ENCODE results near the gene VSTM5.

Gene VSTM5

DNA sequence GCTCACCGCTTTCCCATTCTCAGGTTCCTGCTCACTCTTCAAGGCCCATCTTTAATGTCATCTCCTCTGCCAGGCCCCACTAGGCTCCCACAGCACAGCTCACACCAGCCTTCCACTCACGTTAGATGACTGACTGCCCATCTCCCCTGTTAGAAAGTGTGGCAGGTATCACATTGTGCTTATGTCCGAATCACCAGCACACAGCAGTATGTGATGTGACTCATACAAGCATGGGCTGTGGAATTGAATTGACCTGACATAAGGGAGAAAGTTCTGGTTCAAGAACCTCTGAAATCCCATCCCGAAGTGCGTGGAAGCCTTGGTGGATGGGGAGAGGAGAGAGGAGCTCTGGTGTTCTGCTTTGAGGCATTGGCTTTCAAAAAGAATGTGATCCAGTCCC lies 6.5 kb downstream of the VSTM5 start:
- no peak overlapping the region for H3K4me3 ChIP-seq (ENCODE audit: low read depth, low read length)

DNA sequence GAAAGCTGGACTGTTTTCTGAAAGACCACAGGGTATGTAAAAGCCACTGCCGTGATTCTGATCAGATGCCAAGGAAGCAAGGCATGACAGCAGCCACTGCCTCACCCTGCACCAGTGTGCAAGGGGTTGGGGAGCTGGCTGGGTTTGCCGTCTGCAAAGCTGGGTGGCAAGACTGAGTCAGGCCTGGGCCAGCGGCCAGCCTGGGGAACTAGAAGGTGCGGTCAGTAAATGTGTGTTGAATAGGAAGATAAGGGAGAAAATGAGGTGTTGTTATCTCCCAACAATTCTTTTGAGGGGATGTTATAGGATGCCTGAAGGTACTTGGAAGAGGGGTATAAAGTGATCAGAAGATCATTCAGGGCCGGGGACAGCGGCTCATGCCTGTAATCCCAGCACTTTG lies 8.0 kb downstream of the VSTM5 start:
- H3K4me3 ChIP-seq (ENCODE audit: low read depth, low read length) = no peak overlapping the region

DNA sequence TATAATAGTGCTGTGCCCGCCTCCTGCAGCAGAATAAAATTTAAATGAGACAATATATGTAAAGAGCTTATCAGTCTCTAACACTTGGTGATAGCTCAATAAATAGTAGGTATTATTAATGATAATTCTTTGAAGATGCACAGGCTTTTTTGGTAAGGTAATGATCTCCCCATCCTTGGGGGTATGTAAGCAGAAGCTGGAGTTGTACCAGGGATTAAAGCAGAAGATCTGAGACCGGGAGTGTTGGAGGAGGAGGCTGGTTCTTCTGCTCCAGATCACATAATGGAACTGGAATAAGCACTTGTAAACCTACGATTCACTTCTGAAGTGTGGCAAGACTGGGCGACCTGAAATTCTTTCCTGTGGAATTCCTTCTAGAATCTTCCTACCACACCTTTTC lies 8.4 kb downstream of the VSTM5 start:
- H3K4me3 ChIP-seq (ENCODE audit: low read depth, low read length) = no peak overlapping the region

DNA sequence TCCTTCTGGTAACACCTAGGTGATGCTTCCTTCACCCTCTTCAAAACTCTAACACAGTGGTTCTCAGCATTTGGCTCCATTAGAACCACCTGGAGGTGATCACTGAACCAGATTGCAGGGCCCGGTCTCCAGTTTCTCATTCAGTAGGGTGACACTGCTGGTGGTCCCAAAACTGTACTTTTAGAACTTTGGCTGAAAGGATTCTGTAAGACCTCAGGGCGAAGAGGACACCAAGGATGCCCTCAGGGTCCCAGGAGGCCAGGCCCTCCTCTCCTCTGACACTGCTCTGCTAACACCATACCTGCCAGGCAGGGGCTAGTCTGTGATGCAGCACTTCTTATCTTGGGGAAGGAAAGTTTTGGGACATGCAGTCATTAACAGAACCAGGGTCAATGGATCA lies 9.0 kb downstream of the VSTM5 start:
- H3K4me3 ChIP-seq (ENCODE audit: low read depth, low read length) = no peak overlapping the region

DNA sequence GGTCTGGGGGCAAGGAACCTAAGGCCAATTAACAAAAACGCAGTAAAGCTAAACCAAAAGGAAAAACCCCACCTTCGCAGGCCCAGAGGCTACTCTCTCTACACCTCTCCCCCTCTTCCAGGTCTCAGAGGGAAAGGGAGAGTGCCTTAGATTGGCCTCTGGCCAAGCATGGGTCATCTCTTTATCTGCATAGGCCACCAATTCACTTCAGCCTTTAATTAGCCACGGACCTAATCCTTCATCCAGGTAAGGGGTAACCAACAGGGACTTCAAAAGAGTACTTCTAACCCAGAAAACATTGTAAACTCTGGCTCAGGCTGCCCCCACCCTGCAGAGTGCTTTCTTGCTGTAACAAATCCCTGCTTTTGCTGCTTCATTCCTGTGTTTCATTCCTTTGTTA lies 9.4 kb downstream of the VSTM5 start:
- H3K4me3 ChIP-seq (ENCODE audit: low read depth, low read length) = no peak overlapping the region

DNA sequence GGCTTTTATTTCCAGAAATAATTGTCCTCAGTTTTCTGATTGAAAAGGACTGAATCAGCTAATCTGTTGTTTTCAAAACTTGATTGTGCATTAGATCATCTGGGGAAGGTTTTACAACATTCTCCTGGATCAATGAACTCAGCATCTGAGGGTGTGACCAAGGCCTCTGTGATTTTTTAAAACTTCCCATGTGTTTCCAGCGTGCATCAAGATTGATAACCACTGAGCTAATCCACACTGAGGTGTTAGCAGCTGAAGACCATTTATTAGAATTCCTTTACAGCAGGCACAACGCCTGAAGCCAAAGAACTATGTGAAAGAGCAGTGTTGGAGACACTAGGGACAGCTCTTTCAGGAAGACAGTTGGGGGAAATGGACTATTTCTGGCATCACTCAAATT lies 10.2 kb downstream of the VSTM5 start:
- no peak overlapping the region for H3K4me3 ChIP-seq (ENCODE audit: low read depth, low read length)

DNA sequence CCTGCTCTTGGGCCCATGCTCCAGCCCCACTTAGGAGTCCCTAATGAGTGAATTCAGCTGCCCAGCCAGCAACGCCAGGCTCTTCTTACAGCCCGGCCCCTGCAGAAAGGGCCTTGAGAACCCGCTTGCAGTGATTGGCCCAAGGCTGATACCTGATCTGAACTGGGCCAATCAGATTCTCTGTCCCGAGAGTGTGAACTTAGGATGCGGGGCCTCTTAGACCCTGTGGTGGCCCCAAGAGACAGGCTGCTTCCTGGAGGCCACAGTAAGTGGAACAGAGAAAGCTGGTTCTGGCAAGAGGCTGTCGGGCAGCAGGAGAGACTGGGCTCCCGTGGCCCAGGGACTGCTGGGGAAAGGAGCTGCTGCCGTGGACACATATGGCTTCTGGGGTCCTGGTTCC lies 11.5 kb downstream of the VSTM5 start:
- H3K4me3 ChIP-seq (ENCODE audit: low read depth, low read length) = no peak overlapping the region

DNA sequence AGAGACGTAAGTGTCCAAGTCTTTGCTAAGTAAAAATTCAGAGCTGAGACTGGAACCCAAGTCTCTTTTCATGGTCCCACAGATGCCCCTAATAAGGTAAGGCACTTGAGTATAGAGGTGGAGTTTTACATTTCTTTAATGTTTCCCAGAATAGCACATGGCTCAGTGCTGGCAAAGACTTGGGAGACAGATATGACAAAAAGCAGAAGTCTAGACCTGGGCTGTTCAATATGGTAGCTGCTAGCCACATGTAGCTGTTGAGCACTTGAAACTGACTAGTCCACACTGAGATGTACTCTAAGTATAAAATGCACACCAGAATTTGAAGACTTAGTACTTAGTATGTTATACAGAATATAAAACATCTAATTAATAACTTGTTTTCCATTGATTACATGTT lies 17.6 kb downstream of the VSTM5 start:
- H3K4me3 ChIP-seq (ENCODE audit: low read depth, low read length) = no peak overlapping the region

DNA sequence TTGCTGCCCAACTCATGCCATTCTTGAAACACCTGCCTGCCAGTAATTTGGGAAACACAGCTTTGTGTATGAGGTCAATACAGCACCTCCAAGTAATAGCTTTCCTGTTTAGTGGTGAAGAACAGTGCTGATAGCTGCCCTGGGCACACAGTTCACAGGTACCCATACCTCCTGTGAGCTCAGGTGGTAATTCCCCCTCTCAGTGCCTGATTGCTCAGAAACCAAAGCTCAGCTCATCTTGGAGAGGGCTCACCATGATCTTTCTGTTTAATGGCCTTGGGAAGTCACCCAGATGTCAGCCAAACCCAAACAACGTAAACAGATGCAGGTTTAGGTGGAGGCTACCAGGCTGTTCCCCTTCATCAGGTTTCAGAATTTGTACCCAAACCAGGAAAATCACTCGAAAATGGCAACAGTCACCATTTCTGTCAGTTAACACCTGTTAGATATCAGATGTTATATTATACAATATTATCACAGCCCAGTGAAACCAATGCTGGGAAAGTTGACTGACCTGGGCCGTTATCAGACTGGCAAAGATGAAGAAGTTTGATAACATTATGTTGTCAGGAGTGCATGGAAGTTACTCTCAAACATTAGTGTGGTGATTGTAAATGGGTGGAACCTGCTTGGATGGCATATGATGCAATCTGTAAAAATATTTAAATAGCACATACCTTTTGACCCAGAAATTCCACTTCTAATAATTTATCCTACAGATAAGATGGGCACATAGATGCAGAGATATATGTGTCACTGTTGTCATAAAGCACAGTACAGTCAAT lies 18.9 kb downstream of the VSTM5 start:
- H3K4me3 ChIP-seq (ENCODE audit: low read depth, low read length) = no peak overlapping the region

DNA sequence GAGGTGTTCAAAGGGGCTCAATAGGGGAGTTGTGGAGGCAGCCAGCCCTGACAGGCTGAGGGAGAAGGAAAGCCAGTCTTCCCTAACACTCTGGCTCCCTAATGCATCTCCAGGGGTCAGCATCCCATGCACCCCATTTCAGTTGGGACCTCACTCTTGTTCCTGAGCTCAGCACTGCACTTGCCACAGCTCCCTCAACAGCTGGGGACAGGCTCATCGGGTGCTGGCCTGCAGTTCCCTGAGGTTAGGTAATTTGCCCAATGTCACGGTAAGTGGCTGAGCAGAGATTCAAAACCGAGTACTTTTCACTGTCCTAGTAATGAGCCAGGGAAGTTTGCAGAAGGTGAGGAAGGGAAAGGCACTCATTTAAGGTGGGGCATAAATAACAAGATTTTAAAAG lies 20.8 kb downstream of the VSTM5 start:
- H3K4me3 ChIP-seq (ENCODE audit: low read depth, low read length) = no peak overlapping the region

DNA sequence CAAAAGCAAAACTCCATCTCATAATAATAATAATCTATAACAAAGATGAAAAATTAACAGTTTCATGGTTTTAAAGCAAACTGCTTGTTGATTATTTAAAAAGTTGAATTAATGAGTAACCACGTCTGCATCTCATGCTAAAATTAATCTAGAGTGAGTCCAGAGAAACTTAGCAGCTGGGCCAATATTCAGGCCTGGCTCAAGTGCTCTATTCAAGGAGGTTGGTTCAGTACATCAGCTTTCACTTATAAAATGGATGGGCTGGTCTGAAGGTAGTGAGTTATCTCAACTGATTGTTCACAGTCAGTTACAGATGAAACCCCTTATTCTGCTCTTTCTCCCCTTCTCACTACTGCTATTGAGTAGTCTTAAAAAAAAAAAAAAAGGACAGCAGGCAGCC lies 23.1 kb downstream of the VSTM5 start:
- no peak overlapping the region for H3K4me3 ChIP-seq (ENCODE audit: low read depth, low read length)

DNA sequence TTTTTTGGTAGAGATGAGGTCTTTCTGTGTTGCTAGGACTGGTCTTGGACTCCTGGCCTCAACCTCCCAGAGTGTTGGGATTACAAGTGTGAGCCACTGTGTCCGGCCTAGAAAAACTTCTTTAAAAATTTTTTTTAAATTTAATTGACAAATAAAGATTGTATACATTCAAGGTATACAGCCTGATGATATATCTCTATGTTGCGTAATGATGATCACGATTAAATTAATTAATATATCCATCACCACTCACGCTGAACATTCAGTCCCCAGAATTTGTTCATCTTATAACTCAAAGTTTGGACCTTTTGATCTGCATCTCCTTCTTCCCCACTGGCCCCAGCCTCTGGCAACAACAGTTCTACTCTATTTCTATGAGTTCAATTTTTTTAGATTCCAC lies 27.2 kb downstream of the VSTM5 start:
- no peak overlapping the region for H3K4me3 ChIP-seq (ENCODE audit: low read depth, low read length)

DNA sequence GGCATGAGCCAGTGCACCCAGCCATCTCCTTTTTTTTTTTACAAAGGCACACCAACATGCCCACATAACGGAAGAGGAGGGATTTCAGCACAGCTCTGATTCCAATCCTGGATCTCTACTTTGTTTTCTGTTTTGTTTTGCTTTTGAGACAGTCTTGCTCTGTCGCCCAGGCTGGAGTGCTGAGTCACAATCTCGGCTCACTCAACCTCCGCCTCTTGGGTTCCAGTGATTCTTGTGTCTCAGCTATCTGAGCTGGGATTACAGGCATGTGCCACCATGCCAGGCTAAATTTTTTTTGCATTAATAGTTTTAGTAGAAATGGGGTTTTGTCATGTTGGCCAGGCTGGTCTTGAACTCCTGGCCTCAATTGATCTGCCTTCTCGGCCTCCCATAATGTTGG lies 28.1 kb downstream of the VSTM5 start:
- no peak overlapping the region for H3K4me3 ChIP-seq (ENCODE audit: low read depth, low read length)

DNA sequence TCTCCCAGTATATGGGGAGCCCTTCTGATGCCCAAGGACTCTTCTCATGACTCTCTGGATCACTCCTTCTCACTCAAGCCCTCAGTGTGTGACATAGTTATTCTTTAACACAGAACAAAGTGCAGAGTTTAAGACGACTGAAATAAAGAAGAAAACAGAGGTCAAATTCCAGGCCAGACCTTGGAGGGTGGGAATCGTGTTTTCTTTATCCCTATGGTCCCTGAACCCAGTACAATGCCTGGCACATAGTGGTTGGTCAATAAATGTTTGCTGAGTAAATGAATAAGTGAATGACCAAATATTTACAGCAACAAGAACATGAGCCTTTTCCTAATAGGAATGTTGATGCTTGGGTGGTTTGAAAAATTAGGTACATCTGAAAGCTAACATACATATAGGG lies 28.8 kb downstream of the VSTM5 start:
- no peak overlapping the region for H3K4me3 ChIP-seq (ENCODE audit: low read depth, low read length)

DNA sequence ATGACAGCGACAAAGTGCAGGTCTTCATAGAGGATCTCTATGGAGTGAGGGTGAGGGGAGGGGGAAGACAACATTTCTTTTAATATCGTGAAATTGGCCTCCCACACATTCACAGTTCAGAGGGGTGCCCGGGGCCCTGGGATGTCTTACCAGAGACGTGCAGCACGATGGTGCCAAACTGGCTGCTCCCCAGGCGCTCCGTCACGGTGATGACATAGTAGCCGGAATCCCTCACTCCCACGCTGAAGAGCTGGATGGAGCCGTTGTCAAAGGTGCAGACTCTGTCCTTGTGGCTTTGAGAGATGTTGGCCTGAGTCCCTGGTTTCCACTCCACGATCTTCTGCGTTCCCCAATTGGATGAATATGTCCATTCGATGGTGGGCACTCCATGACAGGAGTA lies 29.6 kb downstream of the VSTM5 start:
- no peak overlapping the region for H3K4me3 ChIP-seq (ENCODE audit: low read depth, low read length)

DNA sequence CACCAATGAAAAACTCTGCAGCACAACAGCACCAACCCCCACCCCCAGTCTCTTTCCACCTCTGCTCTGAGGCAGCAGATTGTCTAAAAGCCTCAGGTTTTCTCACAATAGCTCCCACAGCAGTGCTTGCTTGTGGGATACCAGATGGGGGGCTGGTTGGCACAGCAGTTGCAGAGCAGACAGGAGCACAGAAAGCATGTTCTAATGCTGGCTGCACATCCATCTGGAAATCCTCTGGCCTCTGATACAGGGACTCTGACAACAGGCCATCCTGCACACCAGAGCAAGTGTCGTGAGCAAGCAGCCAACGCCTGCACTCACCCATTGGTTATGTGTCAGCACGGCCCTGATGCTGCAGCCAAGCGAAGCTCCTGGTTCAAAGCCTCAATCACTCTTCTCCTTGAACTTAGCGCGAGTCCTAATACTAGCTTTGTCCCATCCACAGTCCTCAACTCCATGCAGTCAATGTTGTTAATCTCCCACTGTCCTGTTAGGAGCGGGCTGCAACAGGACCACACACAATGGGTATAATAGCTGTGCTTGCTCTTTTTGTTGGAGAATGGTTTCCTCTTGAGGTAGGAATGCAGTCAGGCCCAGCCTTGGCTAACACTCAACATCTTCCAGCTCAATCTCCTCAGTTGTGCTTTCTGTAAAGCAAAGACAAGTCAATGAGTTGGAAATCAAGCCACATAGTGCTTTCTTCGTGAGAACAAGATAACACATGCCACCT lies 30.3 kb downstream of the VSTM5 start:
- H3K4me3 ChIP-seq (ENCODE audit: low read depth, low read length) = no peak overlapping the region

DNA sequence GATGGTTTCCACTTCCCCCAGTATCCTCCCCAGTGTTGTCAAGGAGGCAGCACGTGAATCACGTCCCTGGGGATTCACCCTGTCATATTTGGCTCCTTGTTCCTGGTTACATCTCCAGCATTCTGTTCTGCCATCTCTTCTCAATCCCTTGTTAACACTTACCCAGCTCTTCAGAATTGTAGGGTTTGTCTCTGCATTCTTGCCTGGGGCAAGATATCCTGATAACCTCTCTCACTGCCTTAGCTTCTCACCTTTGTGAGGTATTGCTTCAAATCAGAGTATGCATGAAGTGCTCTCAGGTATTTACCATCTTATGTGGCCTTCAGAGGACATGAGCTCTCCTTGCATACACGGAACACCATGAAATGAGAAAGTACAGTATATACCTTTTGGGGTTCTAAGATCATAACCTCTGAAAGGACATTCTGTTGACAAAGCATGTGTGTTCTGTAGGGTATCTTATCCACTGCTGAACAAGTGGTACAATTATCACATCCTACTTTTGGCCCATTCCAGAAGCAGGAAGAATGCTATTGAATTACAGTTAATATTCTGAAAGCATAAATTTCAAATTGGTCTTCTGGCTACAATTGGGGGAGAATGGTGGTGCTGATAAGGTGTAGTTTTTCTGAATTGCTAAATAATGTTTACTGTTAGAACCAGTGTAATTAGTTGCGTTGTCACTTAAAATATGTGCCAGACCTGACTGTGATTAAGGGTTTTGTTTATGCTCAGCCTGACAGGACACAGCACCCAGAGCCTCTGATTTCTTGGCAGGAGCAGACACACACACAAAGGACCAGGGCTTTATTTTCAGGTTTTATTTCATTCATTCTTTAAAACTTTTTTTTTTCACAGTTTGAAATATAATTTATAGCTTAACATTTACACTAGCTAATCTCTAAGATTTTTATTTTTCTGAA lies 32.7 kb downstream of the VSTM5 start:
- H3K4me3 ChIP-seq (ENCODE audit: low read depth, low read length) = no peak overlapping the region

DNA sequence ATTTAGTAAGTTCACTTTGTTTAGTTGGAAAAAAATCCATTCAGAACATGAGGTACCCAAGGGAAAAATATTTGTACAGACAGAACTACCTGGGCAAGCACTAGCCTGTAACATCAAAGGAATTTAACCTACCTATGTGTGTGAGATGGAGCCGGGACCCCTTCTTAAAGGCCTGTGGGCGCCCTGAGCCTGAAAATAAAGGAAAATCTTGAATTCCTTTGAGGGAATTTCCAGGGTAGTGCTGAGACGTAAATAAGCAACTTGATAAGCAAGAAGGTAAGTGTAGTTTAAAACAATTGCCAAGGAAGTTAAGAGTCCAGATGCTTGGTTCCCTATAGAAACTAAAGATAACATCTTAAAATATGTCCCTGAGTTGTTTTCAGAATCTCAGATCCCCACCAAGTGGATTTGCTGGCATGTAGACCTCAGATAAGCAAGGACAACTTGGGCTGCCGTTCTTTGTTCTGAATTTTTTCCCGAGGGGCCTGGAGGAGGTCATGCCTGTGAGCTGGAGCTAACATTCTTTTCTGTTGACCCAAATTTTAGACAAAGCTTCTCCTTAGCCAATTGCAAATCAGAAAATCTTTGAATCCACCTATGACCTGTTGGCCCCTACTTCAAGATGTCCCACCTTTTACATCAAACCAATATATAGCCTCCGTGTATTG lies 35.3 kb downstream of the VSTM5 start:
- no peak overlapping the region for H3K4me3 ChIP-seq (ENCODE audit: low read depth, low read length)

DNA sequence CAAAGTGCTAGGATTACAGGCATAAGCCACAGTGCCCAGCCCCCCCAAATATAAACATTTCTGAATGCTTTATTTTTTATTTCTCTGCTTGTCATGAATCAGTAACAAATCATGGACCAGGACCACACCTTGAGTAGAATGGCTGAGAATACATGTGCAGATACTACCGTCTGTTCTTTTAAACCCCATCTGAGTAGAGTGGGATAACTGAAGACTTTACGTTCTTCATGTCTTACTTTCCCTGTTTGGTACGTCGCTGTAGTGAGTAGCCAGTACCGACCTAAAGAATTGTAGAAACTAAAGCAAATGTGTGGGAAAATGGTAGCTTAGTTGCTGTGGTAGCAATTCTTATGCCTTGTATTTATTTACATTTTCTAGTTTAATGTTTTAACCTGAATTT lies 36.4 kb downstream of the VSTM5 start:
- no peak overlapping the region for H3K4me3 ChIP-seq (ENCODE audit: low read depth, low read length)

DNA sequence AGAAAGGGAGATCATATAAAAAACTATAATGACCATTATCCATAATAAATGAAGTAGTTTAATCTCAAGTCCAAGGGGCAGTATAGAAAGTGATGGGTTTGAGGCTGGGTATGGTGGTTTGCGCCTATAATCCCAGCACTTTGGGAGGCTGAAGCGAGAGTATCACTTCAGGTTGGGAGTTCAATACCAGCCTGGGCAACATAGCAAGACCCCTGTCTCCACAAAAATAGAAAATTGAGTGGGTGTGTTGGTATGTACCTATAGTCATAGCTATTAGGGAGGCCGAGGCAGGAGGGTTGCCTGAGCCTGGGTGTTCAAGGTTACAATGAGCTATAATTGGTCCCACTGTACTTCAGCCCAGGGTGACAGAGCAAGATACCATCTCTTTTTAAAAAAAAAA lies 42.4 kb downstream of the VSTM5 start:
- no peak overlapping the region for H3K4me3 ChIP-seq (ENCODE audit: low read depth, low read length)

DNA sequence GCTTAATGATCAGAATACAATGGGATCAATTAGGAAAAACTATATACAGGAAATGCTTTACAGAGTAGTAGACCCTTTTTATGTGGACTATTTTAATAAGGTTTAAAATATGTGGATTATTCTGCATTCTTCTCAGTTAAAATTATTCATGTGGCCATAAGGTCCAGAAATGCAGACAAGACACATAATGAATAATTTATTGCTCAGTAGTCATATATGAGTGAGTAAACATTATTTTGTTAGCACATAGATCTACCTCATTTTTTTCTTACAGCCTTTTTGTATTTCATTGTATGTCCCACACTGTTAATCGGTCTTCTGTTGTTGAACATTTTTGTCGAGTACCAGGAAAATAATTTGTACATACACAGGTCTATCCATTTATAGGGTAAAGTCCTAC lies 45.5 kb downstream of the VSTM5 start:
- H3K4me3 ChIP-seq (ENCODE audit: low read depth, low read length) = no peak overlapping the region
